Activated CD4-positive, alpha-beta T cell treated with anti-CD3 and anti-CD28 coated beads, Interleukin-2, Interleukin-4, amounts not matched to agents 100 ng/mL and 50 ng/mL, durations not matched to agents 16 hours and 8 hours (primary cell): Measurements from ENCODE around the gene GNB2.
"Not testable (repeated sequence)": the region's sequence is repeated elsewhere in the genome, so short reads cannot be mapped to it uniquely, and the experiment has no call there.

ENCODE experiments used
- DNase-seq: peaks from one replicate; pipeline ENCODE4 v3.0.0-alpha.2; 2020; ENCODE audit warnings: low spot score

Gene GNB2

DNA sequence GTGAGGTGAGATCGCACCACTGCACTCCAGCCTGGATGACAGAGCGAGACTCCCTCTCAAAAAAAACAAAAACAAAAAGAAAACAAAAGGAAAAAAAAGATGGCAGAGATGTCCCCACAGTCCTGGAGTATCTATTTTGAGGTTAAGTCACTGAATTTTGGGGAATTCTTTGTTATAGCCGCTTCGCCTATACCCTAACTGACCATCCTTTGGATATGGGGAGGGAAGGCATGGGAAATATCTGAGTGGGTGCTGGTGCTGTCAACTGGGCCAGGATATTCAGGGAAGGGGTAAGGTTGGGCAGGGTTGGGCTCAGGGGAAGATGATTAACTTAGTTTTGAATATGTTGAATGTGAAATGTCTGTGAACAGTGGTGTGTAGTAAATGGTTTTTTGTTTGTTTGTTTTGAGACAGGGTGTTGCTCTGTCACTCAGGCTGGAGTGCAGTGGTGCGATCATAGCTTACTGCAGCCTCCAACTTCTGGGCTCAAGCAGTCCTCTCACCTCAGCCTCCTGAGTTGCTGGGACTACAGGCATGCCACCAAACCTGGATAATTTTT lies 8.3 kb upstream of the GNB2 start:
- DNase-seq, result no peak

DNA sequence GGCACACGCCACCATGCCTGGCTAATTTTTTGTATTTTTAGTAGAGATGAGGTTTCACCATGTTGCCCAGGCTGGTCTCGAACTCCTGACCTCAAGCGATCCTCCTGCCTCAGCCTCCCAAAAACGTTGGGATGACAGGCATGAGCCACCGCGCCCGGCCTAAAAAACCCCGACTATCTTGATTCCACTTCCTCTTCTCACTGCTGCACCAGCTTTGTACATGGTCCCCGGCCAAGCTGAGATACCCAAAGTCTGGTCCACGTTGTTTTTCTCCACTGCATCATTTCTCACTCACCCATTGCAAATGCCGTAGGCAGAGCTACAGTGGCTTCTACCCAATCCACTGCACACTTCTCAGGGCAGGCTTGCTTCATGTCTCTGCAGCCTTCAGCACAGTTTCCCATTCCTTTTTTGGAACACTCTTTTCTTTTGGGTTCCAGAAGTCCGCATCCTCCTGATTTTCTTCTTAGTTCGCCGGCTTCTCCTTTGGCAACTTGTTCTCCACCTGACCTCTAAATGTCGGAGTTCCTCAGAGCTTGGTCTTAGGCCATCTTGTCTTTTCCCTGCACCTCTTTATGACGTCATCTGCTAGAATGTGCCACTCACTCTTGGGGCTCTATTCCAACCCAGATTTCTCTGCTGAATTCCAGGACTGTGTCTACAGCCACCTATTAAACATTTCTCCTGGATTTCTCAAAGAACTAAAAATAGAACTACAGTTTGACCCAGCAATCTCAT lies 6.0 kb upstream of the GNB2 start:
- DNase-seq, result no peak

DNA sequence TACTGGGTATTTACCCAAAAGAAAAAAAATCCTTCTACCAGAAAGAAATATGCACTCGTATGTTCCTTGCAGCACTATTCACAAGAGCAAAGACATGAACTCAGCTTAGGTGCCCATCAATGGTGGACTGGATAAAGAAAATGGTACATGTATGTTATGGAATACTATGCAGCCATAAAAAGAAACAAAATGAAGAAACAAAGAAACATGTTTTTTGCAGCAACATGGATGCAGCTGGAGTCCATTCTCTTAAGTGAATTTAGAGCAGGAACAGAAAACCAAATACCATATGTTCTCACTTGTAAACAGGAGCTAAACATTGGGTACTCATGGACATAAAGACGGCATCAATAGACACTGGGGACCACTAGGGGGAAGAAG lies 5.5 kb upstream of the GNB2 start:
- DNase-seq, result no peak

DNA sequence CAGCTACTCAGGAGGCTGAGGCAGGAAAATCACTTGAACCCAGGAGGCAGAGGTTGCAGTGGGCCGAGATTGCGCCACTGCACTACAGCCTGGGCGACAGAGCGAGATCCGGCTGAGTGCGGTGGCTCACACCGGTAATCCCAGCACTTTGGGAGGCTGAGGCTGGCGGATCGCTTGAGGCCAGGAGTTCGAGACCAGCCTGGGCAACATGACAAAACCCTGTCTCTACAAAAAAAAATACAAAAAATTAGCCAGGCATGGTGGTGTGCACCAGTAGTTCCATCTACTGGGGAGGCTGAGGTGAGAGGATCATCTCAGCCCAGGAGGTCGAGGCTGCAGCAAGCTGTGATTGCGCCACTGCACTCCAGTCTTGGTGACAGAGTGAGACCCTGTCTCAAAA lies 4.4 kb upstream of the GNB2 start:
- DNase-seq, result not testable (repeated sequence)

DNA sequence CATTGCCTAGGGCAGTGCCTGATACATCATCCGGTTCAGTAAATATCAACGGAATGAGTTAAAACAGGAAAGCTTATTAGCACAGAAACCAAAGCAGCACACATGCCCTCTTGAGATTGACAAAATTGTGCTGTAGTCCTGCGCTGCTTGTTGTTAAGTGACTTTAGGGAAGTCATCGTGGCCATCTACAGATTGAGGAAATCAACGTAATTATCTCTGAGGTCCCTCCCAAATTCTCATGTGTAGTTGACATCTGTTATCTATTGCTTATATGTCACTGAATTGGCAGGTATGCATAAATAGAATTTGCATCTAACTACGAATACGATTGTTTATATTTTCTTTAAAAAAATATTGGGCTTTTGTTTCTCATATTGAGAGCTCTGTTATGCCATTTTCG lies 3.5 kb upstream of the GNB2 start:
- no peak for DNase-seq

DNA sequence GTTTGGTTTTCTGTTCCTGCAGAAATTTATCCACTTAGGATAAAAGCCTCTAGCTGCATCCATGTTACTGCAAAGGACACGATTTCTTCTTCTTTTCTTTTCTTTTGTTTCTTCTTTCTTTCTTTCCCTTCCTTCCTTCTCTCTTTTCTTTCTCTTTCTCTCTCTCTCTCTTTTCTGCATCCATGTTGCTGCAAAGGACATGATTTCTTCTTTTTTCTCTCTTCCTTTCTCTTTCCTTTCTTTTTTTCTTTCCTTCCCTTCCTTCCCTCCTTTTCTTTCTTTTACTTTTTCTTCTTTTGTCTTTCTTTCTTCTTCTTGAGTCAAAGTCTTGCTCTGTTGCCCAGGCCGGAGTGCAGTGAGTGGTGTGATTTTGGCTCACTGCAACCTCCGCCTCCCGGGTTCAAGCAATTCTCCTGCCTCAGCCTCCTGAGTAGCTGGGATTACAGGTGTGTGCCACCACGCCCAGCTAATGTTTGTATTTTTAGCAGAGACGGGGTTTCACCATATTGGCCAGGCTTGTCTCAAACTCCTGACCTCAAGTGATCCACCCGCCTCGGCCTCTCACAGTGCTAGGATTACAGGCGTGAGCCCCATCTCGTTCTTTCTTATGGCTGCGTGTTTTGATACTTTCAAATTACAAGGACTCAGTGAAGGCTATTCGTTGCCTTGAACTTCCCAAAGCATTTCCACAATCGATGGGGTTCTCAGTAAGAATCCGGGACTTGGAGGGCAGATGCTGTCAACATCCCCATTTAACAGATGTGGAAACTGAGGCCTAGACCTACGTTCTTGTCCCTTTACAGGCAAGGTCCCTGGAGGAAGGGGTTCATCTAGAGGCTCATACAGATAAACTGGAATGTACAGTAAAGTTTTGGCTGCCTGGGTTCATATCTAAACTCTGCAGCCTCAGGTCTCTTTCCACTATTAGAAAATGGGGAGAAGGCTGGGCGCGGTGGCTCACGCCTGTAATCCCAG lies 1.9 kb upstream of the GNB2 start:
- no peak for DNase-seq

GRCh38 chr7:100673942-100674410 lies 436 bp downstream of the GNB2 start:
- no peak for DNase-seq

DNA sequence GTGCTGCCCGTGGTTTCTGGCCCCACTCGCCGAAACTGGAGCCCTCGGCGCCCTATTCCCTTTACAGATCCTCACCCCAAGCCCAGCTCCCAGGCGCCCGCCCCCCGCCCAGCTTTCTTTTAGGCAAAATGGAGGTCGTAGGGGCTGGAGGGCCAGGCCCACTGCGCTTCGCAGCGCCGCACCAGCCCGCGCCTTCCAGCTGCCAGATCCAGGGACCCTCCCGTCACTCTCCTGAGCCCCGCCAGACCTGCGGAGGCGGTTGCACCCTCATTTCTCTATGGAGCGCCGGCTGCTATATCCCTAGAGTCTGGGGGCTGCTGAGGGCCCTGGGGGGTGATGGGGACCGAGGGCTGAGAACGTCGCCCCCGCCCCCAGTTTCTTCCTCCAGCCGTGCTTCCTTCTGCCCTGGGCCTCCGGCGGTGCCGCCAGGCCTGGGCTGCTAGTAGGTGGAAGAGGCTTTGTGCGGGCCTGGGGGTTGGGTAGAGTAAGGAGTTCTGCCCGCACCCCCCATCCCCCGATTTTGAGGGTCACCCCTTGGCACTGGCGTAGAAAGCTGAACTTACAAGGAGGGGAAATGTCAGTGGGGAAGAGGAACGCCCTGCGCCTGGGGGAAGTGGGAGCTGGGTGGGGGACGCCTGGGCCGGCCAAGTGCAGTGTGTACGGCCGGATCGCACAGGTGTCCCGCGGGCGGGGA lies 1.0 kb downstream of the GNB2 start:
- no peak for DNase-seq

GRCh38 chr7:100675105-100675451 lies 1.5 kb downstream of the GNB2 start:
- no peak for DNase-seq

GRCh38 chr7:100675581-100676350 lies 2.2 kb downstream of the GNB2 start:
- peak; percentile 88 for DNase-seq

- no peak for DNase-seq
These were observed 3.2 kb downstream of the GNB2 start for GRCh38 chr7:100676501-100677306.

- DNase-seq, result no peak
These were observed 4.0 kb downstream of the GNB2 start for GRCh38 chr7:100677308-100678267.

GRCh38 chr7:100678291-100678984 lies 4.9 kb downstream of the GNB2 start:
- no peak for DNase-seq

- DNase-seq, result no peak
These were observed 5.8 kb downstream of the GNB2 start for GRCh38 chr7:100679129-100679926.

DNA sequence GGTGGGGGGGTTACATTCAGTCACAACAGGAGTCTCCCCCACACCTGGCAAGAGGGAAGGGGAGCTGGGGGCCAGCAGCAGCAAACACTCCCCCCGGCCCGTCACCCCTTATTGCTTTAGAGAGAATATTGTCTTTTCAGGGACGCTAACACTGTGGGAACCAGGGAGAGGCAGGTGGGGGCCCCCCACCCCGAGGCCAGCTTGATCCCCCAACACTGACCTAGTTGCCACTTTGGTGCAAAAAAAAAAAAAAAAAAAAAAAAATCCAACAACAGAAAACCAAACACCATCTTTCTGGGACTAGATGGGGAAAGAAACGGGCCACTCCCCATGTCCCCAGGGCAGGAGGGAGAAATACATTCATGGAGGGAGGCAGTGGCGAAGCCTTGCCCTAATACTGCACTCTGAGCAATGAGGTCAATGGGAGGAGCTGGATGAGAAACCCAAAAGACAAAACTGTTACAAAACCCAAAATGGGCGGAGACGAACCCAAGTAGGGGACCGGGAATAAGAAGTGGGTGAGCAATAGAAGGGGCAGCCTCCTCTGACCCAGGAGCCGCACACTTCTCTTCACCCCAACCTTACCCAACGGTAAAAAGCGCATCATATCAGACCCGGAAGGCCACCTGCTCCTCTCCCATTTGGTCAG lies 6.5 kb downstream of the GNB2 start:
- DNase-seq, result no peak

- DNase-seq, result no peak
These were observed 7.2 kb downstream of the GNB2 start for GRCh38 chr7:100680576-100681271.
